Middle frontal gyrus (tissue), 1 donor: ENCODE results near the gene CASP7.
"Not testable (repeated sequence)": the region's sequence is repeated elsewhere in the genome, so short reads cannot be mapped to it uniquely, and the experiment has no call there.

ENCODE experiments used
- DNase-seq: peaks from one replicate; pipeline ENCODE4 v3.0.0-alpha.2; 2015; ENCODE audit warnings: low spot score; ENCODE audit errors: extremely low spot score

Gene CASP7

GRCh38 chr10:113752553-113752952 is 72.8 kb downstream of the CASP7 start:
- no peak for DNase-seq

DNA sequence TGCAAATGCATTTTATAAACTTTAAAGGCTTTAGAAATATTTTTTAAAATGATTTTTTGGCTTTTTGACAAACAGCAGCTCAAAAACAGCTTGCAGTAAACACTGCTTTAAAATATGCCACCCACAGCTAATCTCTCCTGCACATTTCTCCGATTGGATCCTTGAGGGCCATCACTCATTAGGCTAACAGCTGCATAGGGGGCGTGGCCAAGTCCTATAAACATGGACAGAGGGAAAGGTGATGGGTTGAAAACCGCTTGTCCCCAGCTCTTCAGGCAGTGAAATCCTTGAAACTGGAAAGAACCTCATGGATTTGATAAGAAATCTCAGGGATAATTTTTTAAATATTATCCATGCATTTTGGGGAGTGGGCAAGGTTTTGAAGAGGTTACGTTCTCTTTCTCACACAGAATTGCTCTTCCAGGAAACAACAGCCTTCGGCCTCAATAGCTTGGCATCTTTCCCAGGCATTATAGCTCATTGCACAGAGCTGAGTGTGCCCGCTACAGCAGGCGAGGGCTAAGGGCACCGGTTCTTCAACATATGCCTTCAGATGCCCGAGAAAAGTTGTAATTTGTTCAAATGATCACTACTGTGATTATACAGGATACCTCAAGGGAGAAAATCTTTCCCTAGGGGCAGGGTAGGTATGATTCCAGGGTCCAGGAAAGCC is 73.4 kb downstream of the CASP7 start:
- no peak for DNase-seq

GRCh38 chr10:113754125-113754524 is 74.4 kb downstream of the CASP7 start:
- no peak for DNase-seq

GRCh38 chr10:113754768-113755167 is 75.1 kb downstream of the CASP7 start:
- DNase-seq, result peak; percentile 23

DNA sequence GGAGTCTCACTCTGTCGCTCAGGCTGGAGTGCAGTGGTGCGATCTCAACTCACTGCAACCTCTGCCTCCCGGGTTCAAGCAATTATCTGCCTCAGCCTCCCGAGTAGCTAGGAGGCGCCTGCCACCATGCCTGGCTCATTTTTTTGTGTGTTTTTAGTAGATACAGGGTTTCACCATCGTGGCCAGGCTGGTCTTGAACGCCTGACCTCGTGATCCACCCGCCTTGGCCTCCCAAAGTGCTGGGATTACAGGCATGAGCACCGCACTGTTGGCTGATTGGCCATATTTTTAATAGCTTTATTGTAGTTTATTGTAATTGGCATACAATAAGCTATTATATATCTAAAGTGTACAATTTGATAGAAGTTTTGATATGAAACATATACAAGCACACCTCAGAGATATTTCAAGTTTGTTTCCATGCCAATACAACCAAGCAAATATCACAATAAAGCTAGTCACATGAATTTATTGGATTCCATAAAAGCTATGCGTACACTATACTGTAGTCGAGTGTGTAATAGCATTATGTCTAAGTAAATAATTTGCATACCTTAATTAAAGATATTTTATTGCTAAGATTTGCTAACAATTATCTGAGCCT is 77.3 kb downstream of the CASP7 start:
- no peak for DNase-seq

DNA sequence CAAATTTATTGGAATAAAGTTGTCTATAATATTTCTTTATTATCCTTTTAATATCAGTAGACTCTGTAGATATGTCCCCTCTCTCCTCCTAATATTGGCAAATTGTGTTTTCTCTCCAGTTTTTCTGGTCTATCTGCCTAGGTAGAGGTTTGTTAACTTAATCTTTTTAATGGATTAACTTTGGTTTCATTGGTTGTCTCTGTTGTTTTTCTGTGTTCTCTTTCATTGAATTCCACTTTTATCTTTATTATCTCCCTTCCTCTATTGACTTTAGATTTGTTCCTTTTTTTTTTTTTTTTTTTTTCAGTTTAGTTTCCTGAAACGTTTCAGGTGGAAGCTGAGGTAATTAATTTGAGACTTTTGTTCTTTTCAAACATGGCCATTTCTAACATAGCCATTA is 82.4 kb downstream of the CASP7 start:
- DNase-seq, result no peak

GRCh38 chr10:113764582-113764981 is 84.9 kb downstream of the CASP7 start:
- DNase-seq, result no peak

DNA sequence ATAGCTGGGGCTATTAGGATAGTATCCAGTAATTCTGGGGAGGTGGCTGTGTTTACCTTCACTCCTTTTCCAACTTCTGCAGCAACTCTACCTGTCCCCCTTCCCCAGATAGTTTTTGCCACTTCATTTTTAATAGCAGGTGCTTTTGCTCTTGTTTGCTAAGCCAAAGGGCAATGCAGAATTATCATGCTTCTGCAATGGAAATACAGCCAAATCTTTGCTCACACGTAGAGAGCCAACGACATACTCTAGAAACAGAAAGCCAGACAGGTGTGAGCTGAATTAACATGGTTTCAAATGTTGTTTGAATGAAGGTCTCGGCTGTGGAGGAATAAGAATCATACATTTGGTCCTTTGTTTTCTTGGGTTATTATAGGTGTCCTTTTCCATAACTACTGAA is 86.2 kb downstream of the CASP7 start:
- DNase-seq, result no peak

- DNase-seq, result no peak
Observed at GRCh38 chr10:113767222-113767621, 87.5 kb downstream of the CASP7 start.

GRCh38 chr10:113770346-113770745 is 90.6 kb downstream of the CASP7 start:
- no peak for DNase-seq

GRCh38 chr10:113771131-113771530 is 91.4 kb downstream of the CASP7 start:
- DNase-seq, result not testable (repeated sequence)

DNA sequence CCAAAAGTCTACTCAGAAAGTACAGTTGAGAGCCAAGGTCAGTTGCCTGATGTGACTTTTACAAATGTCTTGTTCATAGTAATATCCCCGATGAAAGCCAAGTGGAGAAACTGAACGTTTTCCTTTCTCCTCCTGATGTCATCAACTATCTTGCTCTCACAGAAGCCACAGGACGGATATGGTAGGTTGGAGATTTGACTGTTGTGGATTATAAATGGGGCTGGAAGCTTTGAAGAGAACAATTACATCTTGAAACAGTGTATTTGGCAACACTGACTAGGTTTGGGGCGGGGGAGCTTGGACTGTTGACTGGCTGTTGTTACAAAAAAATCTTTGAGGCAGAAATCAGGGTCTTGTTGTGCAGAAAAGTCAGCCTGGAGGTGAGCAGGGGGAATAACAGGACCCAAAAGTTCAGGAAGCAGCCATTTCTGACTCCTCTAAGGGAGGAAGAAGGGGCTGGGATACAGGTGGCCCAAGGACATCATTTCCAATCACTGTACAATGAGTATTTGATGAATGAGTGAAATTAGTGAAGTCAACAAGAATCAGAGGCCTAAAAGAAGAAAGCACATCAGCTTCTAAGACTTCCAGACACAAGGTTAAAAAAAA is 96.1 kb downstream of the CASP7 start:
- no peak for DNase-seq

DNA sequence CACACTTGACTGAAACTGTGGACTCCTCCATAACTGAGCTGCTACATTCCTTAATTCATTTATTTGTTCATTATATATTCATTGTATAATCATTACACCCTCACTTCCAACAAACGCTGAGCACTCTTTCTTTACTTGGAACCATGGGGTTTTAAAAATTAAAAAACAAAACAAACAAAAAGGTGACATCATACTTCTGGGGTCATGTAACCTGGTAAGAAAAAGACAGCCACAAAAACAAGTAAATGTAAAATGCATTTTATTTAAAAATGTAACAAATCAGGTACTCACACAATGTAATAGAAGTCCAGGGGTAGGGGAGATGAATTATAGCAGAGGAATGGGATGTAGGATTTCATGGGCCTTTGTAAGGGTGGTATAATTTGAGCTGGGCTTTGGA is 96.8 kb downstream of the CASP7 start:
- DNase-seq, result no peak
